GM19438 (cell line): ENCODE data around the gene TTC16.
"Not testable (repeated sequence)": the region's sequence is repeated elsewhere in the genome, so short reads cannot be mapped to it uniquely, and the experiment has no call there.

ENCODE experiments used
- ATAC-seq: cut with Tn5 transposase; IDR thresholded peaks from one replicate; pipeline ENCODE4 v1.9.1; 2021; ENCODE audit warnings: low read depth; ENCODE audit not compliant: unreplicated experiment

The TTC16 gene

DNA sequence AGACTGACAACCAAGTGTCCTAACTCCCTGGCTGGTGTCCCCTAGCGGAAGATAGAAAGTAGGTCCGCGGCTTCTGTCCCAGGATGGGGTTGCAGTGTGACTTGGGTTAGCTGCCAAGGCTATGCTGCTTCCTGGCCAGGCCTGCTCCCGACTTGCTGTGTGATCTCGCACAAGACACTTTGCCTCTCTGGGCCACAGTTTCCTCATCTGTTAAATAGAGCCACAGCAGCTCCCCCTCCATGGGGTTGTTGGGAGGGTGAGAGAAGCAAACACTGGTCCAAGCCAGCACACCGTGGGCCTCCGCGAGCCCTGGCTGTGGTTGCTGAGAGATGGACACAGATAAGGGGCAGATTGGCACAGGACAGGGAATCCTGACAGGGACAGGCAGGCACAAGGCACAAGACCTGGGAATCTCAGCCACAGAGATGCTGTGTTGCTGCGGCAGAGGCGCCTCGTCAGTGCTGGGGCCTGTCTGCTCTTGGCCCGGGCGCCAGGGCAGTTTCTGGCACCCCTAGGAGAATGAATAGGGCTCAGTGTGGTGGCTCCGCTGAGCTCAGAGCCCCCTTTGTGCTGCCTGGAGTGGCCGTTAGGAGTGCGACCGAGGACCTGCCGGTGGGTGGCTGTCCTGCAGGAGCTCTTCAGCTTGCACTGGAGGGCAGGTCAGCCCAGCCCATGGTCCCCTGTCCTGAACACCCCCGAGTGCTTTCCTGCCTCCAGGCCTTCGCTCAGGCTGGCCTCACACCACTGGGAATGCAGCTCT, 64.4 kb downstream of the TTC16 start:
- no peak for ATAC-seq

GRCh38 chr9:127780909-127781308, 65.0 kb downstream of the TTC16 start:
- ATAC-seq = not testable (repeated sequence)
